Activated gamma-delta T cell (primary cell): ENCODE measurements around the gene PRODH.
"Not testable (repeated sequence)": the region's sequence is repeated elsewhere in the genome, so short reads cannot be mapped to it uniquely, and the experiment has no call there.

Source experiments
- DNase-seq: peaks from one replicate; lab custom pipeline; 2025; lab: John Stamatoyannopoulos, UW

Gene PRODH

DNA sequence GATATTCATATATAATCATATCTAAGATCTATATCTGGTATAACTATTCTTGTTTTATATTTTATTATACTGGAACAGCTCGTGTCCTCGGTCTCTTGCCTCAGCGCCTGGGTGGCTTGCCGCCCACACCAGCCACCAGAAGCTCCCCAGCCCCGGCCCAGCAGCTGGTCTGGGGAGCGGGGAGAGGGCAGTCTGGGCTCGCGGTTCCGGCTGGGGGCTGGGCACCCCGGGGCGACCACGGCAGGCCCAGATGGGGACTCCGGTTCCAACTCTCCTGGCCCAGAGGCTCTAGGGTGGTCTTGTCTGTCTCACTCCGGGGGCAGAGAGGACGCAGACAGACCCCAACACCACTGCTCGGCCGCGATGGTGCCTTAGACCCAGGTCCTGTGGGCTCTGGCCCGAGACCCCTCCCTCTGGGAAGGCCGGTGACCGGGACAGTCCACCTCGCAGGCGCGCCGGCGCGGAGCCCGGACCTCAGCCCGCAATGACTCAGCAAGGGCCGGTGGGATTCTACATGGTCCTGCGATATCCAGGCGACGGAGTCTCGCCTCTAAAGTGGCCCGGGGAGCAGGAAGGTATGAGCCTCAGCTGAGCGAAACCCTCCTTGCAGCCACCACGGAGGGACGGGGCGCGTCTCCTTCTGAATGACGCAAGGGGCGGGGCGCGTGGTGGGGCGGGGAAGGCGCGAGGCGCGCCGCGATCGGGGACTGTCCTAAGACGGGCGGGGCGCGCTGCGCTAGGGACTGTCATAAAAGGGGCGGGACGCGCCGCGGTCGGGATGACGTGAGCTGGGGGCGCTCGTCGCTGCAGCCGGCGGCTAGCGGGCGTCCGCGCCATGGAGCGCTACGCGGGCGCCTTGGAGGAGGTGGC lies 30.3 kb downstream of the PRODH start, which contains the start of gene DGCR6:
DGCR6 (plus strand) TSS at position 781 of the 870 bp plus-strand sequence; CDS start at position 836, 55 bp downstream.
- DNase-seq = no peak

- not testable (repeated sequence) for DNase-seq
These were observed 39.9 kb downstream of the PRODH start for GRCh38 chr22:18896037-18896657.

GRCh38 chr22:18893775-18894174 lies 42.3 kb downstream of the PRODH start:
- not testable (repeated sequence) for DNase-seq

GRCh38 chr22:18890510-18891192 lies 45.4 kb downstream of the PRODH start:
- DNase-seq = not testable (repeated sequence)

GRCh38 chr22:18888115-18888514 lies 48.0 kb downstream of the PRODH start:
- DNase-seq = no peak

DNA sequence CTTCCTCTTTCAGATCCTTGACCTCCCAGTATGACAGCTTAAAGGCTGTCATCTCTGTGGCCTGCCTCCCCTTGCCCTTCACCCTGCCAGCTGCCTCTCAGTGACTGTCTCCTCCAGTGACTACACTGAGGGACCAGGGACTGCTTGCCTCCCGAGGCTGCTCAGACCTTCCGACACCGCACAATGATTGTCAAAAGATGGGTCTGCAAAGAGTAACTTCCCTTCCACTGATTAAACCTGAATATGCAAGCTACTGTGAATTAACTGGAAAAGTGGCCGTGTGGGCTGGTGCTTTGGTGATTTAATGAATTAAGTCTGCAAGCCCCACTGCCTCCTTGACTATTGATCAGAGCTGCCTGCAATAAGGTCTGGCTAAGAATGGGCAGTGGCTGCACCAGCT lies 51.6 kb downstream of the PRODH start:
- DNase-seq = not testable (repeated sequence)

GRCh38 chr22:18881260-18881659 lies 54.8 kb downstream of the PRODH start:
- not testable (repeated sequence) for DNase-seq
